ENCODE results near the gene ANKRD44.

The ANKRD44 gene

DNA sequence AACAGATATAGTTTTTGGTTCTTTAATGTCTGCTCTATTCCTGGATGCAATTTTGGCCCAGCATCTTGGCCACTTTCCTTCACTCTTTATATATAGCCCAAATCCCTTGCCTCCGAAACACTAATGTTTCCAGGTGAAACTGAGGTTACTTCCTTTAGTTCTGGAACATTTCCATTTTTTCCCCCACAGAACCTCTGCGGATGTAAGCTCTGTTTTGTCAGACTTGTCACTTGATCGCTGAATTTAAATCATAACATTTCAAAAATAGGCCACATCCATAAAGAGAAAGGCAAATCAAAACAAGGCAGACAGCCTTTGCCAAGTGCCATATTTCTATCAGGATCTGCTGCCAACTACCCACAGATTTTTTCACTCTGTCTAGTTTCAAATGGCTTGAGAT lies 115.1 kb downstream of the ANKRD44 start:
- TF ChIP-seq, protein P1, sequence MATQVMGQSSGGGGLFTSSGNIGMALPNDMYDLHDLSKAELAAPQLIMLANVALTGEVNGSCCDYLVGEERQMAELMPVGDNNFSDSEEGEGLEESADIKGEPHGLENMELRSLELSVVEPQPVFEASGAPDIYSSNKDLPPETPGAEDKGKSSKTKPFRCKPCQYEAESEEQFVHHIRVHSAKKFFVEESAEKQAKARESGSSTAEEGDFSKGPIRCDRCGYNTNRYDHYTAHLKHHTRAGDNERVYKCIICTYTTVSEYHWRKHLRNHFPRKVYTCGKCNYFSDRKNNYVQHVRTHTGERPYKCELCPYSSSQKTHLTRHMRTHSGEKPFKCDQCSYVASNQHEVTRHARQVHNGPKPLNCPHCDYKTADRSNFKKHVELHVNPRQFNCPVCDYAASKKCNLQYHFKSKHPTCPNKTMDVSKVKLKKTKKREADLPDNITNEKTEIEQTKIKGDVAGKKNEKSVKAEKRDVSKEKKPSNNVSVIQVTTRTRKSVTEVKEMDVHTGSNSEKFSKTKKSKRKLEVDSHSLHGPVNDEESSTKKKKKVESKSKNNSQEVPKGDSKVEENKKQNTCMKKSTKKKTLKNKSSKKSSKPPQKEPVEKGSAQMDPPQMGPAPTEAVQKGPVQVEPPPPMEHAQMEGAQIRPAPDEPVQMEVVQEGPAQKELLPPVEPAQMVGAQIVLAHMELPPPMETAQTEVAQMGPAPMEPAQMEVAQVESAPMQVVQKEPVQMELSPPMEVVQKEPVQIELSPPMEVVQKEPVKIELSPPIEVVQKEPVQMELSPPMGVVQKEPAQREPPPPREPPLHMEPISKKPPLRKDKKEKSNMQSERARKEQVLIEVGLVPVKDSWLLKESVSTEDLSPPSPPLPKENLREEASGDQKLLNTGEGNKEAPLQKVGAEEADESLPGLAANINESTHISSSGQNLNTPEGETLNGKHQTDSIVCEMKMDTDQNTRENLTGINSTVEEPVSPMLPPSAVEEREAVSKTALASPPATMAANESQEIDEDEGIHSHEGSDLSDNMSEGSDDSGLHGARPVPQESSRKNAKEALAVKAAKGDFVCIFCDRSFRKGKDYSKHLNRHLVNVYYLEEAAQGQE (IDR thresholded peaks at IDR 0.05; ENCODE audit: insufficient read depth in 1 of 2, low read depth in 2 of 2, low read length in 2 of 2) = no peak
- no peak for TF ChIP-seq SIN3A (IDR thresholded peaks at IDR 0.05; ENCODE audit: borderline replicate concordance, insufficient read depth, low read length)
- TF ChIP-seq POLR2AphosphoS5 (IDR thresholded peaks at IDR 0.05; ENCODE audit: low read depth, low read length) = no peak
- no peak for TF ChIP-seq FOXP2 (optimal IDR thresholded peaks at IDR 0.05; ENCODE audit: borderline replicate concordance, extremely low read depth, extremely low read length, insufficient read depth)
- TF ChIP-seq TAF1 (IDR thresholded peaks at IDR 0.05; ENCODE audit: borderline replicate concordance, insufficient read depth, low read length) = no peak

DNA sequence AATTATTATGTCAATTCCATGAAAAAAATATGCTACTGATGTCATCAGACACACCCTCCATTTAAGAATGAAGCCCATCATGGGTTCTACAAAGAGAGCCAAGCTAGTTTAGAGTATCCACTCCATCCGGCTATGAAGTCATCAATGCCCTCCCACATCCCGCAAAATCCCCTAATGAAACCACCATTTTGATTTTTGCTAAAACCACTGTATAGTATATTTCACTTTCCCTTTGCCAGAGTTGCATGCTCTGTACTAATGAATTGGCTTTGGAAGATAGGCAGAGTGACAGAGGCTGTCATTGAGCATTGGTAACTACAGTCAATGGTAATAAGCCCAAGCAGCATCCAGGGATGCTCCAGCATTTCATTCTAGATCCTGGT lies 118.6 kb downstream of the ANKRD44 start:
- TF ChIP-seq, protein P1 (IDR thresholded peaks at IDR 0.05; ENCODE audit: insufficient read depth in 1 of 2, low read depth in 2 of 2, low read length in 2 of 2) = no peak
- no peak for TF ChIP-seq SIN3A (IDR thresholded peaks at IDR 0.05; ENCODE audit: borderline replicate concordance, insufficient read depth, low read length)
- no peak for TF ChIP-seq TAF1 (IDR thresholded peaks at IDR 0.05; ENCODE audit: borderline replicate concordance, insufficient read depth, low read length)
- TF ChIP-seq FOXP2 (optimal IDR thresholded peaks at IDR 0.05; ENCODE audit: borderline replicate concordance, extremely low read depth, extremely low read length, insufficient read depth) = no peak
- no peak for TF ChIP-seq POLR2AphosphoS5 (IDR thresholded peaks at IDR 0.05; ENCODE audit: low read depth, low read length)

DNA sequence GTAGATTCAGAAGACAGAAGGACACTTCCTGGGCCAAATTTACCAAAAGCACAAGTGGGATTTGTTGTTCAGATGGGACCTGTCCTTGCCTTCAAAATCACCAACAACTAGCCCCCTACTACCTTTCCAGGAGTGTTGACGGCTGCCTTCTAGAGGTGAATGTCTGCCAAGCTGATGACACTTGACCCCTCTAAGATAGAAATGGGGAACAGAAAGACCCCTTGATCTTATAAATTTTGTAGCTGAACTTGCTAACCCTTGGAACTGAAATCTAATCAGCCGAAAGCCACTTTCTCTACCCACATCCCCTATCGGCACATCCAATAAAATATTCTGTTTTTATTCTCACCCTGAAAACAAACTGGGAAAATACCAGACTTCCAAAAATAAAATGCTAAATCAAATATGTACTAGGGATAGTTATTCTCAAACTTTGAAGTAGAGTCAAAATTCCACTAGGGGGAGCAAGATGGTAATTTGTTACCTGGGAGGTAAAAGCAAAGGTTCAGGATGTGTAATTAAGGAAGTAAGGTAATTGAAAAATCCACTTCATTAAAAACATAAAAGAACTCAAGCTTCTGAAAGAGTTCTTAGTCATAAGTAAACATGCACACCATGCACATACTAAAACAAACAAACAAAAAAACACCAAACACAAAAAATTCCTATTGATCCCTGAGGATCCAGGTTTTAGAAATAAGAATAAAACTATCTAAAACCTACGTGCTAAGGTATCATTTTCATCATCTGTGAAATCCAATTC lies 119.2 kb downstream of the ANKRD44 start:
- no peak for TF ChIP-seq POLR2AphosphoS5 (IDR thresholded peaks at IDR 0.05; ENCODE audit: low read depth, low read length)
- TF ChIP-seq TAF1 (IDR thresholded peaks at IDR 0.05; ENCODE audit: borderline replicate concordance, insufficient read depth, low read length) = no peak
- no peak for TF ChIP-seq FOXP2 (optimal IDR thresholded peaks at IDR 0.05; ENCODE audit: borderline replicate concordance, extremely low read depth, extremely low read length, insufficient read depth)

DNA sequence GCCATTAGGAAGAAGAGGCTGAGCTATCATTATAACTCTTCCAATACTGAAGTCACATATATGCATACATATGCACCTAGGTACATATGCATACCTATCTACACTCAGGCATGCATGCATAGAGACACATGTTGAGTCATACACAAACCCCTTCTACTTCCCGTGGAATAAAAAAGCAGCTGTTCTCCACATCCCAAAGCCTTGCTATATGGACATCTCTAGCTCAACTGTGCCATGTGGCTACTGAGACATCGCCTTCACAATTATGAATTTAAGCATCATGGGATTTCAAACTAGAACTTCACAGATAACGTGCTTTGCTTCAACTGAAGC lies 120.5 kb downstream of the ANKRD44 start:
- TF ChIP-seq TAF1 (IDR thresholded peaks at IDR 0.05; ENCODE audit: borderline replicate concordance, insufficient read depth, low read length) (no peak), SIN3A (IDR thresholded peaks at IDR 0.05; ENCODE audit: borderline replicate concordance, insufficient read depth, low read length) (no peak), FOXP2 (optimal IDR thresholded peaks at IDR 0.05; ENCODE audit: borderline replicate concordance, extremely low read depth, extremely low read length, insufficient read depth) (no peak), POLR2AphosphoS5 (IDR thresholded peaks at IDR 0.05; ENCODE audit: low read depth, low read length) (no peak)
- TF ChIP-seq, protein P1 (IDR thresholded peaks at IDR 0.05; ENCODE audit: insufficient read depth in 1 of 2, low read depth in 2 of 2, low read length in 2 of 2) = no peak

DNA sequence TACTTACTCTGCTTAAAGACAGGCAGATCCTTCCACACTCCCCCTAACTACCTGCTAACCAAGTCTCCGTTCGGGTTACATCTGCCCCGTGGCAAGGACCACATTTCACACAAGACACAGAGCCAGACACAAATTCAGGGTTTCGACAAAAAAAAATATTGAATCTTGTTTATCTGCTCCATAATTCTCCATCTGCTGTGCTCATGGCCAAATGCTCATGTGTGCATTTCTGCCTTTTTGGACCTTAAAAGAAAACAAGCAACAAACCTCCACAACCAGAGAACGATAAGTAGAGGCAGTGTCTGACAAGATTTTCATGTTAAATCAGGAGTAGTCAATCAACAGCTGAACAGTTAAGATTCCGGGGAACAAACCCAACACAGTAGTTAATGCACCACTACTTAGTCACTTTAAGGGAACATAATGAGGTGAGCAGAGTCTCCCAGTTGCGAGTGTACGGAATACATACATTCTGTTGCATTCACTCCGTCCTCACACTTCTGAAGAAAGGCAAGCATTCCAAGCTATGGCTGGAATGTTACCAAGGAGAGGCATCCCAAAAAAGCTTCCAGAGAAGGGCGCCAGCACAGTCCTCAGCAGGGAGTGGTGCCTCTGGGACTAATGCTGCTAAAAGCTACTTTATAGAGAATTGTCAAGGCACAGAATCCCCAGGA lies 121.0 kb downstream of the ANKRD44 start:
- TF ChIP-seq TAF1 (IDR thresholded peaks at IDR 0.05; ENCODE audit: borderline replicate concordance, insufficient read depth, low read length) = no peak
- no peak for TF ChIP-seq POLR2AphosphoS5 (IDR thresholded peaks at IDR 0.05; ENCODE audit: low read depth, low read length)
- no peak for TF ChIP-seq SIN3A (IDR thresholded peaks at IDR 0.05; ENCODE audit: borderline replicate concordance, insufficient read depth, low read length)
- no peak for TF ChIP-seq FOXP2 (optimal IDR thresholded peaks at IDR 0.05; ENCODE audit: borderline replicate concordance, extremely low read depth, extremely low read length, insufficient read depth)
- TF ChIP-seq, protein P1 (IDR thresholded peaks at IDR 0.05; ENCODE audit: insufficient read depth in 1 of 2, low read depth in 2 of 2, low read length in 2 of 2) = no peak

Data from PFSK-1 (cell line).